Activated CD8-positive, alpha-beta memory T cell treated with anti-CD3 and anti-CD28 coated beads, Interleukin-2, amount 50 U/mL, for 4 hours (primary cell): ENCODE measurements around the gene TAOK1.
"Not testable (repeated sequence)": the region's sequence is repeated elsewhere in the genome, so short reads cannot be mapped to it uniquely, and the experiment has no call there.

Source experiments
- DNase-seq: peaks from one replicate; pipeline ENCODE4 v3.0.0-alpha.2; 2020

TAOK1 gene

DNA sequence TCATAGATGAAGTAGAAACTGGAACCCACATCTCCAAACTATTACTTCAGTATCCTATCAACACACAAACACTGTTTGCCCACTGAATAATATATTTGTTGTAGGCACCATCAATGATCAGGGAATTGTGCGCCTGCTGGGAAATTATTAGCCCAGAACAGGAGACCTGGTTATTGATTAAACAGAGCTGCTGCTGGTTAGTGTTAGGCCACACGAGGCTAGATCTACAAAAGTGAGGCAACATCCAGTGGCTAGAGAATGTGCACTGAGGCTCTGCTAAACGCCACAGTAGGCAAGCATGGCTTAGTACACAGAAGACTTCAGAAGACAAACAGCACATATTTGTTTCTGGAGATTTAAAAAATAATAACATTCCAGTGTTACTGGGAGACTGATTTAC is 165.7 kb downstream of the TAOK1 start:
- no peak for DNase-seq

GRCh38 chr17:29557085-29557738 is 167.0 kb downstream of the TAOK1 start:
- no peak for DNase-seq

- no peak for DNase-seq
These were observed 167.6 kb downstream of the TAOK1 start for GRCh38 chr17:29557739-29558116.

DNA sequence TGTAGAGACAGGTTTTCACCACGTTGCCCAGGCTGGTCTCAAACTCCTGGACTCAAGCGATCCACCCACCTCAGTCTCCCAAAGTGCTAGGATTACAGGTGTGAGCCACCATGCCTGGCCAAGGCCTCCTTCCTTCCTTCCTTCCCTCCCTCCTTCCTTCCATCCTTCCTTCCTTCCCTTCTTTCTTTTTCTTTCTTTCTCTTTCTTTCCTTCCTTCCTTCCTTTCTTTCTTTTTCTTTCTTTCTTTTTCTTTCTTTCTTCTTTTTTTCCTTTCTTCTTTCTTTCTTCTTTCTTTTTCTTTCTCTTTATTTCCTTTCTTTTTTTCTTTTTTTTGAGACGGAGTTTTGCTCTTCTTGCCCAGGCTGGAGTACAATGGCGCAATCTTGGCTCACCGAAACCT is 168.0 kb downstream of the TAOK1 start:
- DNase-seq: not testable (repeated sequence)

DNA sequence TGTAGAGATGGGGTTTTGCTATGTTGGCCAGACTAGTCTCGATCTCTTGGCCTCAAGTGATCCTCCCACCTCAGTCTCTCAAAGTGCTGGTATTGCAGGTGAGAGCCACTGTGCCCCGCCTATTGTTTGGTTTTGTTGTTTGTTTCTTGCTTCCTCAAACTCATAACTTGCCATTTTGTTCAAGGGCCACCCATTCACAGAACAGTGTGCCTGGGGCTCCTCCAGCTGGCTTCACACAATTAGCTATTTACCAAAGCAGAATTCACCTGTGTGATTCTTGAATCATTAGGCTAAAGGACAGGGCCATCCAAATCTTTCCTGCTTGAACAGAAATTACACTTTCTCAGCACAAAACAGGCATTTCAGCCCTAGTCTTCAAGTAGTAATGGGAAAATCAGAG is 169.5 kb downstream of the TAOK1 start:
- no peak for DNase-seq

GRCh38 chr17:29560316-29560715 is 170.2 kb downstream of the TAOK1 start:
- DNase-seq: no peak

DNA sequence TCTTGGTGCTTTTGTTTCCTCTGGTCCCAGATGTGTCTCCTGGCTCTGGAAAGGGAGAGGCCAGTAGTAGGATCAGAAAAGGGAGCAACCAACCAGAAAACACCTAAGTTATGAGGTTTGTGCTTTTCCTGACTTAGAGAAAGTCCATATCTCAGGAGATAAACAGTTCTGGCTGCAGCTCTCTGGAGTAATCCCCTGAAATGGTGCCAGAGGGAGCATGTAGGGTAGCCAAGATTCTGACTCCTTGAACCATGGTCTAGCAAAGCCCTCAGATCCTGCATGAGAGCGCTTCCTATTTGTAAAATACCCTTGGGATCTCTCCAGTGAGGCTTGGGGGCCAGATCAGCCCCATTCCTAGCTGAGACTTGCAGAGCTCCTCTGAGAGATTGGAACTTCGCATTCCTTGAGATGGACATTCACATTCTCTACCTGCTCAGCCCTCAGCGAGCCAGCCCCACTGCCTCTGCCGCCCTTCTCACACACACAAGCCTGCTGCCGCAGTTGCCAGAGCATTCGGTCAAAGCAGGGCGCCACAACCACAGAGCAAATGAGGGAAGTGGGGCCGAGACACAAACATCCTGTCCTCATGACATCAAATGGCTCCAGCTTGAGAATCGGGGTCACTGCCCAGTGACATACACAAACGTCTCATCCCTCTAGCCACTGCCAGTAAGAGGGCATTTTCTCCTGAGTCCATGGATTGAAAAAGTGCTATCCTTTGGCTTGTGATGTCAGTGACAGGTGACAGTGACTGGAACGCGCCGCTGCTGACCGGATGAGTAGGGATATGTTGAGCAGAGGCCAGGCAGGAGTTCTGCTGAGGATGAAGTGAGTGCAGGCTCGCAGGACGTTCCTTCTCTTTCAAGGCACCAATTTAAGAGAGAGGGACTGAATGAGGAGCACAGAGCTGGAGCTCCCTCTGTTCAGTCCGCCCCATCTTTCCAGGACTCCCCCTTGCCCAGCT is 171.7 kb downstream of the TAOK1 start:
- DNase-seq: peak; percentile 16

DNA sequence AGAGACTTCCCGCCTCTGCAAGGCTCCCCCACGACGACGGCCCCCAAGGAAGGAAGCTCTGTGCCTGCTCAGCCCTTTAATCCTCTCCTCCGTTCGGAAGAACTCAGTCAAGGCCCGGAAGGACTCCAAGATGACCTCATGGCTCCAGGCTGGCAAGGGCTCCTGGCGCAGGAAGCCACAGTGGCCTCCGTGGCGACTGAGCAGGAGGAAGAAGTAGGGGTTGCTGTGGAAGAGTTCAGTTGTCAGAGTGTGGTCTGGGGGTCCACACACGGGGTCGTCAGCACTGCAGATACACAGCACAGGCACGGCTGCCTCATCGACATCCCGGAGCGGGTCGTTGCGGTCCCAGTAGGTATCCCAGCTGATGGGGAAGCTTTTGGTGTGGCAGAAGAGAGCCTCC is 172.5 kb downstream of the TAOK1 start:
- DNase-seq: no peak

DNA sequence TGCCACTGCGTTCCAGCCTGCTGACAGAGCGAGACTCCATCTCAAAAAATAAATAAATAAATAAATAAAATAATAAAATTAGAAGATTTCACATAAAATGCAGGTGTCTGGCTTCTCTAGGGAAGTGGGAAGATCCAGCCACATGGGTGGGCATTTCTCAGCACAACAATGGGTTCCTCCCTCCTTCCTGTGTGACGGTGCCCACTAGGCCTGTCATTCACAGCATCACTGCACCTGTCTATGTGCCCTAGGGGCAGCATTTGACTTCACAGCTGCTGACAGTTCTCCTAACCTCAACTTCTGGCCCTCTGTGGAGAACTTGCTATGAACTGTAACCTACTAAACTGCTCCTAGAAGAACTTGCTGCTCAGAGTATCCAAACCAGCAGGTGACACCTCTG is 173.7 kb downstream of the TAOK1 start:
- no peak for DNase-seq

GRCh38 chr17:29565643-29566472 is 175.7 kb downstream of the TAOK1 start:
- peak; percentile 60 for DNase-seq

GRCh38 chr17:29566473-29567303 is 176.5 kb downstream of the TAOK1 start, which contains the start of gene ABHD15:
Gene ABHD15, minus strand, starts transcription at chr17:29567037. Its CDS starts 71 bp downstream, at chr17:29566966.
- peak; percentile 57 for DNase-seq

DNA sequence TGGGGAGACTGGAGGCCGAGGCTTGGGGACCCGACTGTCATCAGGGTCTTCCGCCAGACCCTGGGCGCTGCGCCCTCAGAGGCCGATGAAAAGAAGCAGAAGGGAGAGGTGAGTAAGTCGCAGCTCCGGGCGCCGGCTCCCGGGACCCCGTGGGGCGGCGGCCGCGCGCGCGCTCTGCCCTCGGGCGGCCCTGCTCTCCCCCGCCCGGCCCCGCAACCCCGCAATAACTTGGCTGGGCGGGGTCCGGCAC is 177.1 kb downstream of the TAOK1 start:
- DNase-seq: no peak

DNA sequence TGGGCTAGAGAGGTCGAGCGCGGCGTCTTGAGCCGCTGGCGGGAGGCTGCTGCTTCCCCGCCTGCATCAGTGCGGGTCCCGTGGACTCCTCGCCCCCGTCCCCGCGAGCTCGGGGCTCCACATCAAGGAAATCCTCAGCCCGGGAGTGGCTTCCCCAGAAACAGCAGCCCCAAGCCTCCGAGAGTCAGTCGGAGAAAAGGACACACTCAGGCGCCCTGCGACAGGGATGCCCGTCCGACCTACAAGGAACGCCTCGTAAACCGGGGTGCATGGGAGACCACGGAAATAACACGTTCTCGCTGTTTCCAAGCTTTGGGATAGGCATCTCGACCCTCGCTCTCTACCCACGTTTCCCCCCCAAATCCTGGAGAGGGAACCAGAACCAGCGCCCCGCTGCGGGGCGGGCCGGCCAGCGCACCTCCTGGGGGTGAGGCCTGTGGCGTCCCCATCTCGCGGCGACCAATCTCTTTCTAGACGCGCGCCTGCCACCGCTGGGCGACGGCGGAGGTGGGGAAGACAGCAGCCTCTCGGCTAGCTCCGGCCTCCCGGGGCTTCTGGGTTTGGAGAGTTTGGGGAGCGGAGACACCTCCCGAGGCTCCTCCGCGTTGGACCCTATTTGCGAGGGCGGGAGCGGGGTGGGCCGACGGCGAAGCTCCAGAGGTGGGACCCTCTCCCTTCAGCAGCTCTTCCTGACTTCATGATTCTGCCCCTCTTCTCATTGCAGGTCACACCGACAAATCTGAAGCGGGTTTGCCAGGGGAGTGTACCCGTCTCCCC is 177.6 kb downstream of the TAOK1 start:
- peak; percentile 73 for DNase-seq

DNA sequence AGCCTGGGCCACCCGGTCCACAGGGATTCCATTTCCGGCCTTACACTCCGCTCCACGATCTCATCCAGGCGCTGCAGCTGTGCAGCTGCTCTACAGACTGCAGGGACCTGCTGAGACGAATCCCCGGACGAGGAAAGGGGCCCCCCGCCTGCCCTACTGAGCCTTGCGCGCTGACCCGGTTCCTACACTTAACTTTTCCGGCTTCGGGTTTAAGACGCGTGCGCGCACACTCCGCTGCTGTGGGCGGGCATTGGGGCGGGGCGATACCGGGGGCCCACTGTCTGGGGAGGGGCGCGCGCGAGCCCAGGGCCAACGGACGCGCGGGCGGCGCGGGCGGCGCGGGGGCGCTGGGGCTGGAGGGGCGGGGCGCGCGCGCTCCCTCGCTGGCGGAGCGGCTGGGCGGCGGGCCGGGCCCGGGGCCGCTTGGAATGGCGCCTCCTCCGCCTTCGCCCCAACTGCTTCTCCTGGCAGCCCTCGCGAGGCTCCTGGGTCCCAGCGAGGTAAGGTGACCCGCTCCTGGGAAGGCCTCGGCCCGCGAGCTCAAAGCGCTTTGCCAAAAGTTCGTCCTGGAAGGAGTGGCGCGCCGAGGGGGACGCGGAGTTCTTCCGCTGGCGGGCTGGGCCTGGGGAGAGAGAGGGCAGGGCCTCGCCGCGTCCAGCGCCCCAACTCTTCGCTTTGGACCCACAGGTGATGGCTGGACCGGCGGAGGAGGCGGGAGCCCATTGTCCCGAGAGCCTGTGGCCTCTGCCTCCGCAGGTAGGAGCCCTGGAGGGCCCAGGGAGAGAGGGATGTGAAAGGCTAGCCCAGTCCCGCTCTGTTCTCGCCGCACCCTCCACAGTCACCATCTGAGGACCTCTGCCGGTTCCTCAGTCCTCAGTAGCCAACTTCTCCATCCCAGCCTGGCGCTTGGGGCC is 178.4 kb downstream of the TAOK1 start, which contains the start of gene TP53I13:
Gene TP53I13 (plus strand): TSS at position 371 of the 914 bp plus-strand sequence. CDS start 58 bp downstream, at position 429.
- peak; percentile 93 for DNase-seq

- DNase-seq: peak; percentile 16
These were observed 179.2 kb downstream of the TAOK1 start for GRCh38 chr17:29569245-29569950.

- no peak for DNase-seq
These were observed 180.4 kb downstream of the TAOK1 start for GRCh38 chr17:29570521-29570920.

DNA sequence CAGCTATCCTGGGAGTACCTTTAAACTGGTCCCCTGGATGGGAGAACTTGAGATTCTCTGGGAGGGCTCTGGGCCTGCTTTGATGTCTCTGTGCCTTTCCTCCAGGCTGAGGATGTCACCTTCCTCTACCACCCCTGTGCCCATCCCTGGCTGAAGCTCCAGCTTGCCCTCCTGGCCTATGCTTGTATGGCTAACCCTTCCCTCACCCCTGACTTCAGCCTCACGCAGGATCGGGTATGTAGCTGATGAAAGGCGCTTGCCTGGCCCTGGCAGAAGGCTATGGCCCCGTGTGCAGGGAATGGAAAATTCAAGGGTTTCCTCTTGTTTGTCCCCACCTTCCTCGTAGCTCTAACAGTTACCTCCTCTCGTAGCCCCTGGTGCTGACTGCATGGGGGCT is 181.3 kb downstream of the TAOK1 start:
- no peak for DNase-seq

GRCh38 chr17:29571883-29572681 is 181.9 kb downstream of the TAOK1 start:
- DNase-seq: peak; percentile 13
